Measurements from ENCODE around the gene SMIM29.

The SMIM29 gene

DNA sequence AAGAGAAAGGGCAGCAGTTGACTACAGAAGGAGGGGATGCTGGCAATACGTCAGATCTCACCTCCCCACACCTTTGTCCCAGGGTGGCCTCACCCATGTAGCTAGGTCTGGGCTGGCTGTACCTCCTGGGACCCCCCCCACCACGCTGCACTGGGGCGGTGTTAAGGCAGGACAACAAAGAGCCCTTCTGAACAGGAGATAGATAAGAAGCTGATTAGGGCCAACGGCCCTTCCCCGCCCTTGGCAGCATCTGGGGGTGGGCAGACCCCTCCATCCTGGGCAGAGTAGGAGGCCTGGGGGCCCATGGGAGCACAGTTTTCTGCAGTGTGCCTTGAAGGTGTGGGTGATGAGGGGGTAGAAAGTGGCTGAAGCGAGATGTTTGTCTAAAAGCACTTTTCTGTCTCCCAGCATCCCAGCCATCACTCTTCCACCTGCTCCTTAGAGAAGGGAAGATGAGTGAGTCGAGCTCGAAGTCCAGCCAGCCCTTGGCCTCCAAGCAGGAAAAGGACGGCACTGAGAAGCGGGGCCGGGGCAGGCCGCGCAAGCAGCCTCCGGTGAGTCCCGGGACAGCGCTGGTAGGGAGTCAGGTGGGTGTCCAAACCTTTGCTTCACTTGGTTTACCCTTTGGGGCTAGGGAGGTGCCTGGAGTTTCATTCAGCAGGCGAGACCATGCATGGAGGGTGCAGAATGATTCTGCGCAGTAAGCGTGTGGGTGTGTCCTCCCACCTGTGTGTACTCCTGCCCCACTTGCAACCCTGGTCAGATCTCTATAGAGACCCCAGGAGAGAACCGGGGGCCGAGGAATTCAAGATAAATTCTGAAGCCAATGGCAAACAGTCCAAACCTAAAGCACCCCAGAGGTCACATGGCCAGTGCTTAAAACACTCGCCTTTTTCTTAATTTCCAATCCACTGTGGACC, 8.2 kb downstream of the SMIM29 start:
- DNase-seq: no peak

DNA sequence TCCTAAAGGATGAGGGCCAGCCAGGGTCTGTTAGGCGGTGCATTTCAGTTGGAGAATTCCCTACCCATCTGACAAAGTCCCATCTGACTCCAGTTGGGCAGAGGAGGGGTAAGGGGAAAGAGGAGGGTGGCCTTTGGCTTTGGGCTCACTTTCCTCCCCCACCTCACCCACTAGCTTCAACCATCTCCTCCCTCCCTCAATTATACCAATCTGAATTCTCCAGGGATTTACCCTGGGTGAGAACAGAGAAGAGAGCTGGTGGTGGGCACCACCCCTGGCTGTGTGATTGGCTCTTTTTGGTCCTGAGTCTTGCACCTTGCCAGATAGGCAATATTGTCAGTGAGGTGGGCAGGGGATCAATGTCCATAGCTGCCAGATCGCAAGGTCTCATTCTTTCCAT, 8.9 kb downstream of the SMIM29 start:
- no peak for DNase-seq

DNA sequence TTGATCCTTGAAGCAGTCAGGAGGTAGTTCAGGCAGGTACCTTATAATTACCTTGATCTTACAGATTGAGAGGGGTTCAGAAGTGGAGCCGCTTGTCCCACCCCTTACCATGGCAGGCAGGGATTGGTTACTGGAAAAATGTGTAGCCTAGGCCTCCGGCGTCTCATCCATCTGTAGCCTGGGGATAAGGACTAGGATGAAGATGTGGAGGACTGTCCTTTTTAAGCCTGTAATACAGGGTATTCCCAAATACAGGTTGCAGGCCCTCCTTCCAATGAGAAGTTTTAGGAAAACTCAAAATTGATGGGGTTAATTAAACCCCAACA, 9.3 kb downstream of the SMIM29 start:
- no peak for DNase-seq

DNA sequence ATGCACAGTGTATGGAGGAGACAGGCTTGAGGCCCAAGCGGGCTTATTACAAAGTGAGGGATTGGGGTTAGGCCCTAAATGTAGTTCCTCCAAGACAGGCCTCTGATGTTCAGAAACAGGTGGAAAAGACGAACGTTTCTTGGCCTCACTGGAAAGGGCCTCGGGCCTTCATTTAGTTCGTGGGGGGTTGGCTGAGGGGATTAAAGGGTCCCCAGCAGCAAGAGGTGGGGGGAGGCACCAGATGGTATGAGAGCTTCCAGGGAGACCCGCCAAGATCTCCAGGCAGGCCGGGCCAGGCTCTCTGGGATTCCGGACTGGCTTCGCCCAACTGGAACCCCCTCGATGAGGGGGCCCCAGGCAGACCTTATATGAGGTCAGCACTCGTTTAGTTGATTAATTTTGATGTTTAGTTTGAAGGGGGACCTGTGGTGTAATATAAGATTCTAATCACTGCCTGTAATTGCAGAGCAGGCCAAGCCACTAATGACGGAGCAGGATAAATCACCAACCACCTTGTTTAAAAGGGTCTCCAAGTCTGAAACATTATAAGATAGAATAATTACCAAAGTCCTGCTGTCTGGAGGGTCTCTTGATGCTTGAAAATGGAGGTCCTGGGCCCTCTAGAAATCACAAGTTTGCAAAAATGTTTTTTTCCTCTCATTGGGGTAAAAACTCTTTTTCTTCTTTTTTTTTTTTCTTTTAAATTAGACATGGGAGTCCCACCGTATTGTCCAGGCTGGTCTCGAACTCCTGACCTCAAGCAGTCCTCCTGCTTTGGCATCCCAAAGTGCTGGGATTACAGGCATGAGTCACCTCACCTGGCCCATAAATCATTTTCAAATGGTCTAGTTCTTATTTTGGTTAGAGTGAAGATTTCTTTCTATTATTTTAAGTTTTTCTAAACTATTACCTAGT, 10.0 kb downstream of the SMIM29 start:
- DNase-seq: no peak

DNA sequence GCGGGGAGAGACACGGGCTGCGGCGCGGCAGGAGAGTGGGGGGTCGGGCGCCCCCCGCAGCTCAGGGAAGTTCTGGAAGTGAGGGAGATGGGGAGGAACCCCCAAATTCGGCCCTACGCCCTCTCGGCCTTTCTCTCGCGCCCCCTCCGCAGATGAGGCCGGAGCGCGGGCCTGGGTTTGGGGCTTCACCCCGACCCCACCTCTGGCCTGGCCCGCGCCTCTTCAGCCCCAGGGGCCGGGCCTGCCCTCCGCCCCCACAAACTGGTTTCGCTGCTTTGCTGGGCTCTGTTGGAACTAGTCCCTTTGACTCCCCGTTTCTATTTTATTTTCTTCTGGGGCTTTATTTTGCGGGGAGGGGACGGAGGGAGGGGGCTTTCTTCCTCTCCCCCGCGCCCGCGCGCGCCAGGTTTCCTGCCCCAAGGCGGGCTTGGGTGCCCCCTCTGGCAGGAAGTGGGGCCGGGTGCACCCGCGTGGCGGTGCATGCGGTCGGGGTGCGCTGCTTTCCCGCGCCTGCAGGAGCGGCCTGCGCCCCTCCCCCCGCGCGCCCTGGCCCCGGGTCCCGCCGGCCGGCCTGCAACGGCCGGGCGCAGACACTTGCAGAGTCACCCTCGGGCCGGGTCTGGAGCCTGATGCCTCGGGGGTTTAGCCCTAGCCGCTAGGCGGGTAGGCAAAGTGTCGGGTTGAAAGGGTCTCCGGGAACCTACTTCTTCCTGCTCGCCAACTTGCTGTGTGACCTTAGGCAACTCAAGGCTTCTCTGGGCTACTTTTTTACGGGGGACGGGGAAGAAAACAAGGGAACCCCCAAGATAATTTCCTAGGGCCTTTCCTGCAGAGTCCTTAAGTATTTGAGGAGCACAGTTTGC, 10.9 kb downstream of the SMIM29 start:
- DNase-seq: peak; percentile 42 to 80 (median 62)

DNA sequence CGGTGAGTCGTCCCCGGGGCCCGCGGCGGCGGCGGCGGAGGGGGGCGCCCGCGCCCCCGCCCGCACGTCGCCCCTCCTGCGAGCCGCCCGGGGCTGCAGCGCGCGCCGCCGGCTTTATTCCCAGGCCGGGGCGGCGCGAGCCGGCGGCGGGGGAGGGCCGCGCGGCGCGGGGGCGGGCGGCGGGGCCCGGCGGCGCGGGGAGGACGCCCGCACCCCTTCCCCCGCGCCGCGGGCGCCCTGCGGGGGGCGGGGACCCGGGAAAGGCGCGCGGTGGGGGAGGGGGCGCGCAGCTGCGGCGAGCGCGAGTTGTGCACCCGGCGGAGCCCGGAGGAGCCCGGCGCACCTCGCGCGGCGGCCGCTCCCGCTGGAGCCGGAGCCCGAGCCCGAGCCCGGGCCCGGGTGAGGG, 11.5 kb downstream of the SMIM29 start:
- peak in 2 of 4 experiments; percentile 58 to 69 for DNase-seq

DNA sequence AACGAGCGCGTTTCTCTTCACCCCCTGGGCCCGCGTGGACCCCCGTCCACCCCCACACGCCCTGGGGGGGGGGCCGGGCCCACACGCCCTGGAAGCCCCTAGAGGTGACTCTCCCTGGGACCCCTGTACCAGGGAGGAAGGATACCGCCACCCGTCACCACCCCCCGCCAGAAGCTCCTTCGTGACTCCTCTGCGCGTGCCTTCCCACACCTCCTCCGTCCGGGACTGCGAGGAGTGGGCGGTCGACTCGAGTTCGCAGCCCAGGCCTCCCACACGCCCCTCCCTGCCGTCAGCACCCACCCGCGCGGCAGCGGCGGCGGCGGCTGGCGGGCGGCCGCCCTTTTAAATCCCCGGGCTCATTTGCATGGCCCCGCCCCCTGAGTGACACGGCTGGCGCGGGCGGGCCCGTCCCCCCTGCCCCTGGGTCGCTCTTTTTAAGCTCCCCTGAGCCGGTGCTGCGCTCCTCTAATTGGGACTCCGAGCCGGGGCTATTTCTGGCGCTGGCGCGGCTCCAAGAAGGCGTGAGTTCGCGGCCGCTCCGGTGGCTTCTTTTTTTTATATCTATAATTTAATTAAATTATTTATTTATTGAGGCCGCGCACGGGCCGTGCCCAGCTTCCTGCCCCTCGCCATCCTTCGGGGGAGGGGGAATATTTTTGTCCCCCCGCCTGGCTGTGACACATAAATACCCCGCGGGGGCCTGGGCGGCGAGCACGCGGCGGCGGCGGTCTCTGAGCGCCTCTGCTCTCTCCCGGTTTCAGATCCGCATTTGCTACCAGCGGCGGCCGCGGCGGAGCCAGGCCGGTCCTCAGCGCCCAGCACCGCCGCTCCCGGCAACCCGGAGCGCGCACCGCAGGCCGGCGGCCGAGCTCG, 12.1 kb downstream of the SMIM29 start, which contains the start of gene HMGA1:
Gene HMGA1 (plus strand): TSS at position 431 of the 873 bp plus-strand sequence. CDS start 3,908 bp downstream, outside the sequence.
- DNase-seq: peak; percentile 89 to 95 (median 92)

DNA sequence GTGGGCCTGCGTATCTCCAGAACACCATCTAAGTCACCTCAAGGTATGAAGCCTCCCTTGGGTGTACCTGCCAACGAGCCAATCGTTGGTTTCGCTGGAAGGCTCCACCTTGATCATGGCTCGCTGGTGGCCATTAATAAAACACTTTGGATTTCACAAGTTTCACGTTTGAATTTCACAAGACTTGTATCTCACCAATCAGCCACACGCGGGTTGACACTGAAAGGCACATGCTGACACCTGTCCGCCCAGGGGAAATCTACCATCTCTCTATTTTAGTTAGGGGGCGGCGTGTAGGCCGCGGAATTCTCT, 12.7 kb downstream of the SMIM29 start:
- peak in 1 of 4 experiments; percentile 37 for DNase-seq

DNA sequence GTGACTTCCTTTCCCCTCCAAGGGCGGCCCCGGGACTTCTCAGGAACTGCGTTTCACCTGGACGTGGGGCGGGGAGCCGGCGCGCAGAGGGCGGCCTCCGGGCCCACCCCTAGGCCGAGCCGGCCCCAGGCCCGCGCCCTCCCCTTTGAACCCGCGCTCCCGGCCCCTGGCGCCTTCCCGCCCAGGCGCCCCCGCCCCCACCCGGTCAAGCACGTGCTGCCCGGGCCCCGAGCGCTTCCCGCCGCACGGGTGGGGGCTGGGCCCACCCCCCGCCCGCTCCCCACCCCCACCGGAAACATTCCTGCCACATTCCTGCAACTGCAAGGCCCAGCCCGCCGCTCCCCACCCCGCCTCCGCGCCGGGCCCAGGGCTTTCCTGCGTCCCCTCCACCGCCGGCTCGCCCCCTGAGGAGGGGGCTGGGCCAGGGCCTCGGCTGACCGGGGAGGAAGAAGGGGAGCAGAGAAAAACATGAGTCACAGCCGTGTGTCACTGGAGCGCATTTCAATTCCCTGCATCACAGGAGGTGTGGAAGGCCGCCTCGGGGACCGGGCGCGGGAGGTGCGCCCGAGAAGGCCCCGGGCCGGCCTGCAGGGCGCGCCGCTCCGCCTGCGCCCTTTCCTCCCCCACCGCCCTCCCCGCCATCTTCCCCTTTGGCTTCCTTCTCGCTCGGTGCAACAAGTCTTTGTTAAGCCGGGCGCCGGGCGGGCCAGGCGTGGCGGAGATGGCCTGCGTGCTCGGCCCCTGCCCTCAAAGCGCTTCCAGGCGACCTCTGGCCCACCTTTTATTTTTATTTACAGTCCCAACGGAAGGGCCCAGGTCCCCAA, 13.3 kb downstream of the SMIM29 start:
- DNase-seq: peak; percentile 67 to 88 (median 82)

DNA sequence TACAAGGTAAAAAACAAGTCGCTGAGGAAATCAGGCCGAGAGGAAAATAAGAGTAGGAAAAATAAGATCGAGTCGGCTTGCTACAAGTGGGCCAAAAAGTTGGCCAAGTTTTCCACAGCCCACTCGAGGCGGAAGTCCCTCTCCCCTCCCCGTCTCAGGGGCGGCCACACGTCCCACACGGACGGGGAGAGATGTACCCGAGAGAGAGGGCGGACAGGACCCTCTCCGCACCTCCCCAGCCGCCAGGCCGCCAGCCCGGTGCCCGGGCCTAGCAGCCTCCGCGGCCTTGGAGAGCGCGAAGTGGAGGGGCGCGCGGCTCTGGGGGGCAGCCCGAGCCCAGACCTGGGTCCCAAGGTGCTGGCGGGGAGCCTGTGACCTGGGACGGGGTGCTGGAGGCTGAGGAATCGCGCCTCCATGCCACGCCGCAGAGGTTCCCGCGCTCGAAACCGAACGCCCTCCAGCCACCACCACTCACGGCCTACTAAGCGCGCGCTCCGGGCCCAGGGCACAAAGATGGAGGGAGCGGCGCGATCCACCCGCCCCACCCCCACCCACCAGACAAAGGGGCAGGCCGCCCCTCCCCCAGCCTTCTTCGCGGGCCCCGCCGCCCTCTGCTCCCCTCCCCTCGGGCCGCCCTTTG, 14.0 kb downstream of the SMIM29 start:
- DNase-seq: no peak

DNA sequence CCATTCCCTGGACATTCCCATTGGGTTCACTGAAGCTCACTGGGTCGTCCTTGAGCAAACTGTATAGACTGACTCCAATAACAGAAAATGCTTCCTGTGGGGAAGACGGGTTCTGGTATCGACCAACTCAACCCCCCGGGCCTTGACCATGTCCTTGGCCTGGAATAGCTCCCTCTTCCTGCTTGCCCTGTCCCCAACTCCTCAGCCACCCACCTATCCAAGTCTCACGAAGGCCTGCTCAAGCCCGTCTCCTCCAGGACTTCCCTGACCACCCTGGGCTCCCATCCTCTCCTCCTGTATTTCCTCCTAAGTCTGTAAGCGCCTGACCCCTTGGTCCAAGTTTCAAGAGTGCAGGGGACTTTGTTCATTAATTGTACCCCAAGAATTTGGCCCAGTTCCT, 14.9 kb downstream of the SMIM29 start:
- no peak for DNase-seq

DNA sequence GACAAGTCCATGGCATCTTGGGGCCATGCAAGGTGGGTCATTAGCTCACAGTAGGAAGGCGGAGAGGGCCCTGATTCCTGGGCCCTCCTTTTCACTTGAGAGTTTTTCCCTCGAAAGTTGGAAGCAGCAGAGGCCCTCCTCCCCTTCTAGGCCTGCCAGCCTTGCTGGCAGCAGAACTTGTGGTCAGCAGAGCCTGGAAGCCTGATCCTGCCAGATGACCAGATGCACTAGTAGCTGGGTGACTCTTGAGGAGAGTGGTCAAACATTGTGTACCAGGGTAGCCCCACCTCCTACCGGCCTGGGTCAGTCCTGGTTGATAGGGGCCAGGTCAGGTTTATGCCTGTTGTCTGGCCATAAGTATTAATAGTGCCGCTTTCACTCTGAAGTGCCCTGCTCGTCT, 15.9 kb downstream of the SMIM29 start:
- peak in 1 of 4 experiments; percentile 32 for DNase-seq

DNA sequence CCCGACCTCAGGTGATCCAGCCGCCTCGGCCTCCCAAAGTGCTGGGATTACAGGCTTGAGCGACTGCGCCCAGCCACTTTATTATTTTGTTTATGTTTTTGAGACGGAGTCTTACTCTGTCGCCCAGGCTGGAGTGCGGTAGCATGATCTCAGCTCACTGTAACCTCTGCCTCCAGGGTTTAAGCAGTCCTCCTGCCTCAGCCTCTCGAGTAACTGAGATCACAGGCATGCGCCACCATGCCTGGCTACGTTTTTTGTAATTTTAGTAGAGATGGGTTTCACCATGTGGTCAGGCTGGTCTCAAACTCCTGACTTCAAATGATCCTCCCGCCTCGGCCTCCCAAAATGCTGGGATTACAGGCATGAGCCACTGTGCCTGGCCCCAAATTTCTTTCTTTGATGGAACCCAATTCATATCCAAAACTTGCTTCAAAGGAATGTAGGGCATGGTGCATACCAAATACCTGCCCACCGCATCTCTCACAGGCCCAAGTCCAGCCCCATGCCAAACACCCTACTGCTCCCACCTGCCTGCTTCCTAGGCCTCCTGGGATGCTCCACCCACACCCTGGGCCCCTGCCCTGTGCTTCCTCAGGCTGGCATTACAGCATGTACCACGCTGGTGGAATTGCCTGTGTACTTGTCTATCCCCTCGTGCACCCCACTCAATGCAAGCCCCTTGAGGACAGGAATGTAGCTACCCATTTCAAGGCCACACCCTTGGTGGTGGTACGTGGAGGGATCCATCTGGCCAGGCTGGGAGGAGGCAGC, 17.1 kb downstream of the SMIM29 start:
- DNase-seq: no peak

DNA sequence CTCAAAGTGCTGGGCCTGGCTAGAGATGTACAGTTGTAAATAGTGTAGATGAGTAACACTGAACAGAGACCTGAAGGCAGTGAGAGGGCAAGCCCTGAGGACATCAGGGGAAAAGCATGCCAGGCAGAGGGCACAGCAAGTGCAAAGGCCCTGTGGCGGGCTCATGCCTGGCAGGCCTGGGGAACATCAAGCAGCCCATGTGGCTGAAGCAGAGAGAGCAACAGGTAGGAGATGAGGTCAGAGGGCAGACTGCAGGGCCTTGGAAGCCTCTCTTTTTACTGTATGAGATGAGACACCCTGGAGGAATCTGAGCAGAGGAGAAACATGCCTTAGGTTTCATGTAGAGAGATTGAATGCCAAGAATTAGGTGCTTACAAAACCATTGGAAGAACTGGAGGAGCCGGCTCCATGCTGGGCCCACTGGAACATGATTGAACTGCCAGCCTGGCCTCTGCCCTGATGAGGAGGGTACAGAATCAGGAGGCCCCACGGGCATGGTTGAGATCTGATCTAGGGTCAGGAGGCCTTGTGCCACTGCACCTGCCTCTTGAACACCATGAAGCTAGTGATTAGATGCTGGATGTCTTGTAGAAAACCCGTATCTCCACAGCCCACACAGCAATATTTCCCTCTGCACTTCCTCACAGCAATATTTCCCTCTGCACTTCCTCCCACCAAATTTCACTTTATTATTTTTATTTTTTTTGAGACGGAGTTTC, 18.0 kb downstream of the SMIM29 start:
- peak in 3 of 4 experiments; percentile 33 to 63 (median 50) for DNase-seq

DNA sequence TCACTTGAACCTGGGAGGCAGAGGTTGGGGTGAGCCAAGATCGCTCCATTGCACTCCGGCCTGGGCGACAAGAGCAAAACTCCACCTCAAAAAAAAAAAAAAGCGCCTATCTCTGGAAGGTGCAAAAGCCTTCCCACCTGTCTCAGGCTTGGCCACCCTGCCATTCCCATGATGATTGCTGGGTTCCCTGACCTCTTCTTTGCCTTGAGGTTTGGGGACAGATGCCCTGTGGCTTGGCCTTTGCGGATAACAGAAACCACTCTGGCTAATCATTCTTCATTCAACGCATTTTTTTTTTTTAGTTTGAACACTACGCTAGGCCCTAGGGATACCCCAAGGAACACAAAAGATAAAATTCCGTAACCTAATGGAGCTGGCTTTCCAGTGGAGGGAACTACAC, 18.9 kb downstream of the SMIM29 start:
- DNase-seq: no peak

DNA sequence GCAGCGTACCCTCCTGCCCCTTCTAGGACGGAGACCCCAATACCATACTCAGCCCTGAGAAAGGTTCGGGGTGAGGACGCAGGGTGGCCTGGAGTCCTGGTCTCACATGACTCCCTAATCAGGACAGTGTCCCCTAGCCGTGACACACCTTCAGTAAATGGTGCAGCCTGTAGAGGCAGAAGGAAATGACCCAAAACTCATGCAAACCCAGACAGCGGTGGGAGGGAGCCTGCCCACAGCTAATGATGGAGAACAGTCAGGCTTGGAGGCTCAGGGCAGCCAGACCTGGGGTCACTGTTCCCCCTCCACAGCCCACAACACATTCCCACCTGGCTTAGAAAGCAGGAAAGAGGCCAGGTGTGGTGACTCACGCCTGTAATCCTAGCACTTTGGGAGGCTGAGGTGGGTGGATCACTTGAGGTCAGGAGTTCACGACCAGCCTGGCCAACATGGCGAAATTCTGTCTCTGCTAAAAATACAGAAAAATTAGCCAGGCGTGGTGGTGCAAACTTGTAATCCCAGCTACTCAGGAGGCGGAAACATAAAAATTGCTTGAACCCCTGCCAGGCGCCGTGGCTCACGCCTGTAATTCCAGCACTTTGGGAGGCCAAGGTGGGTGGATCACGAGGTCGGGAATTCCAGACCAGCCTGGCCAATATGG, 20.9 kb downstream of the SMIM29 start:
- DNase-seq: peak in 3 of 4 experiments; percentile 24 to 45 (median 40)

DNA sequence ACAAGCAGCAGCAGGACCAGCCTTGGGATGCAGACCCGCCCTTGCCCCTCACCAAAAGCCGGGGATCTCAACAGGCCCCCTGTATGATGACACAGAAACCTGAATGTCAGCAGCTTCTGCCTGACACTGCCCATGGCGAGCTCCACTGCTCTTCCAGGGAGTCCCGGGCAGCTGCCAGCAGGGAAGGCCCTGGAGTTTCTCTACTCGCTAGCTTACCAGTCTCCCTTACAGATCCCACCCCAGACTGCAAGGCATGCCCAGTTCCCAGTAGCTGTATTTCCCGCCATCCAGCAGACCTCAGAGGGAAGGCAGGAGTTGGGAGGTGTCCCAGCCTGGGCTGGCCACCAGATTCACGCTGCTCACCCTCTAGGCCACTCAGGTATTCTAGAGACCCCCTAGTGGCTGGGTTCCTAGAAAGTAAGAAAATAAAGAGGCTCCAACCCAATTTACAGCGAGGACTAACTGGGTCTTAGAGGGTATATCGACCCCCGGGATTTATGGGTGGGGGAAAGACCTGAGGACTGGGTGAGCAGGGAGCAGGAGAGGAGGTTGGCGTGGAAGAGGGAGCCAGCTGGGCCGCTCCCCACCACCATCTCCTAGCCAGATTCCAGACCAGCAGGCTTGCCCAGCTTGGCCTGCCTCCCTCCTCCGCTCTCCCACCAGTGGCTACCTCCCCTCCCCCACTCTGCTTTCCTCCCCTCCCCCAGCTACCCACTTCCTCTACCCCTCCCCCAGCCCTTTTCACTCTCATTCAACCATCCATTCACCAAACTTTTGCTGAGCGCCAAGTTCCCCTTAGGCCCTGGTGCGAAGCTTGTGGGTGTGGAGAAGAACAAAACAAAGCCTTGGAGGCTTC, 21.8 kb downstream of the SMIM29 start:
- peak; percentile 40 to 74 (median 64) for DNase-seq

All from suppressor macrophage (primary cell).